DND-41 (cell line): ENCODE measurements around the gene ERC2.

Source experiments
- ATAC-seq: fragments of 200-7000 bp; cut with Tn5 transposase; 3 replicates; pipeline ENCODE4 v1.9.1; 2021; ENCODE audit warnings: low read depth; ENCODE audit not compliant: insufficient read depth
- DNase-seq: peaks from one replicate; pipeline ENCODE4 v3.0.0-alpha.2; 2020
- H2AFZ ChIP-seq: 2 replicates; pipeline ENCODE4 v1.6.0; 2012; ENCODE audit warnings: low read depth, low read length
- H3K27ac ChIP-seq: 2 replicates; pipeline ENCODE4 v1.5.1; 2012; ENCODE audit warnings: low read length, inconsistent platforms
- H3K27me3 ChIP-seq: fragments of 200-600 bp; sonication (generic); 2 replicates; pipeline ENCODE4 v1.6.0; 2012; ENCODE audit warnings: low read length, mild to moderate bottlenecking, inconsistent platforms; ENCODE audit not compliant: insufficient read depth, poor library complexity
- H3K36me3 ChIP-seq: 2 replicates; pipeline ENCODE4 v1.5.1; 2012; ENCODE audit warnings: low read length, inconsistent platforms; ENCODE audit not compliant: insufficient read depth
- H3K4me1 ChIP-seq: 2 replicates; pipeline ENCODE4 v1.5.1; 2012; ENCODE audit warnings: mild to moderate bottlenecking, low read length; ENCODE audit not compliant: insufficient read depth
- H3K4me2 ChIP-seq: 2 replicates; pipeline ENCODE4 v1.6.0; 2012; ENCODE audit warnings: mild to moderate bottlenecking, moderate library complexity, low read length, inconsistent platforms; ENCODE audit not compliant: insufficient read depth
- H3K4me3 ChIP-seq, 2 experiments: fragments of 200-600 bp in 1 of 2; shearing (Covaris generic) in 1 of 2; 2 replicates each; pipeline ENCODE4 v1.5.1; 2012 to 2016; ENCODE audit warnings: inconsistent platforms in 2 of 2, low read length in 2 of 2, mild to moderate bottlenecking in 2 of 2, low read depth in 1 of 2, moderate library complexity in 1 of 2
- H3K79me2 ChIP-seq: 2 replicates; pipeline ENCODE4 v1.6.0; 2012; ENCODE audit warnings: low read length, inconsistent platforms; ENCODE audit not compliant: insufficient read depth
- H3K9ac ChIP-seq: 2 replicates; pipeline ENCODE4 v1.6.0; 2012; ENCODE audit warnings: low read depth, mild to moderate bottlenecking, inconsistent platforms, low read length, moderate library complexity
- H3K9me3 ChIP-seq: 2 replicates; pipeline ENCODE4 v1.5.1; 2012; ENCODE audit warnings: low read length, moderate library complexity, mild to moderate bottlenecking, inconsistent platforms; ENCODE audit not compliant: insufficient read depth, severe bottlenecking
- H4K20me1 ChIP-seq: 2 replicates; pipeline ENCODE4 v1.6.0; 2012; ENCODE audit warnings: low read length; ENCODE audit not compliant: insufficient read depth
- CTCF ChIP-seq: IDR thresholded peaks from 2 replicates; pipeline ENCODE4 v1.5.1; 2012; ENCODE audit warnings: borderline replicate concordance, low read length, moderate library complexity, mild to moderate bottlenecking; ENCODE audit not compliant: poor library complexity, severe bottlenecking; ENCODE audit errors: extremely low read depth
- EZH2 ChIP-seq: IDR thresholded peaks from 3 replicates; pipeline ENCODE4 v1.6.1; 2012; ENCODE audit warnings: borderline replicate concordance, low read depth, mild to moderate bottlenecking, moderate library complexity, low read length, inconsistent platforms; ENCODE audit not compliant: severe bottlenecking

Gene ERC2

GRCh38 chr3:55508335-55508734 lies 959.9 kb downstream of the ERC2 start:
- Histone ChIP-seq H3K27ac (no peak overlapping the region), H3K36me3 (no peaks in the 10 kb centered on the region), H3K27me3 (peaks cover 6% of the 10 kb centered on the region), H2AFZ (no peak overlapping the region), H3K4me3 (no peak overlapping the region), H3K79me2 (no peaks in the 10 kb centered on the region), H3K4me1 (no peaks in the 10 kb centered on the region), H3K4me2 (no peak overlapping the region), H4K20me1 (no peaks in the 10 kb centered on the region), H3K9ac (no peak overlapping the region), H3K9me3 (no peaks in the 10 kb centered on the region)
- TF ChIP-seq EZH2: no peak
- no peak for TF ChIP-seq CTCF
- DNase-seq (no peak), ATAC-seq (no peak)

- Histone ChIP-seq H3K27ac (no peak overlapping the region), H3K27me3 (peaks cover 3% of the 10 kb centered on the region), H4K20me1 (no peaks in the 10 kb centered on the region), H3K79me2 (no peaks in the 10 kb centered on the region), H3K9me3 (no peaks in the 10 kb centered on the region), H3K4me1 (no peaks in the 10 kb centered on the region), H2AFZ (no peak overlapping the region), H3K4me2 (no peak overlapping the region), H3K4me3 (no peak overlapping the region), H3K9ac (no peak overlapping the region), H3K36me3 (no peaks in the 10 kb centered on the region)
- DNase-seq (no peak), ATAC-seq (no peak)
- TF ChIP-seq CTCF (no peak), EZH2 (no peak)
Observed at GRCh38 chr3:55507808-55508207, 960.5 kb downstream of the ERC2 start.

GRCh38 chr3:55505776-55506175 lies 962.5 kb downstream of the ERC2 start:
- no peak for ATAC-seq

More at GRCh38 chr3:55505776-55506175, 962.5 kb downstream of the ERC2 start:
- Histone ChIP-seq H3K79me2 (no peaks in the 10 kb centered on the region), H3K4me1 (no peaks in the 10 kb centered on the region), H3K27me3 (no peaks in the 10 kb centered on the region), H3K9ac (no peak overlapping the region), H3K27ac (no peak overlapping the region), H3K9me3 (no peaks in the 10 kb centered on the region), H3K36me3 (no peaks in the 10 kb centered on the region), H4K20me1 (no peaks in the 10 kb centered on the region), H2AFZ (no peak overlapping the region), H3K4me3 (no peak overlapping the region), H3K4me2 (no peak overlapping the region)
- no peak for TF ChIP-seq CTCF
- TF ChIP-seq EZH2: no peak
- DNase-seq: no peak
